HG02981 (cell line): Measurements from ENCODE around the gene ABCC1.

Experiments
- ATAC-seq: cut with Tn5 transposase; IDR thresholded peaks from one replicate; pipeline ENCODE4 v1.9.1; 2021; ENCODE audit warnings: mild to moderate bottlenecking, moderate library complexity; ENCODE audit not compliant: unreplicated experiment

The ABCC1 gene

DNA sequence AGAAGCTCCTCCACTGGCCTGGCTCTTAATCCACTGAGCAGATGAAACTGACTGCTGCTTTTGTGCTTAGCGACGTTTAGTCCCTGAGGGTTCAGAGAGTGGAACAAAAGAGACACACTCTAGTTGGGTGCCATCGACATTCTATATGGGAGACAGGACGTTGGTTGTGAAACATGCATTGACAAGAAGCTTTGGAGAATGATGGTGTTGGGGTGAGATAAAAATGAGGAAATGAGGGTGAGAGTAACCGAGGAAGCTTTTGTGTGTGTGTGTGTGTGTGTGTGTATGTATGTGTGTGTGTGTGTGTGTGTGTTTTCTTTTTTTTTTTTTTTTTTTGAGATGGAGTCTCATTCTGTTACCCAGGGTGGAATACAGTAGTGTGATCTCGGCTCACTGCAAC is 89.5 kb downstream of the ABCC1 start:
- no peak for ATAC-seq

DNA sequence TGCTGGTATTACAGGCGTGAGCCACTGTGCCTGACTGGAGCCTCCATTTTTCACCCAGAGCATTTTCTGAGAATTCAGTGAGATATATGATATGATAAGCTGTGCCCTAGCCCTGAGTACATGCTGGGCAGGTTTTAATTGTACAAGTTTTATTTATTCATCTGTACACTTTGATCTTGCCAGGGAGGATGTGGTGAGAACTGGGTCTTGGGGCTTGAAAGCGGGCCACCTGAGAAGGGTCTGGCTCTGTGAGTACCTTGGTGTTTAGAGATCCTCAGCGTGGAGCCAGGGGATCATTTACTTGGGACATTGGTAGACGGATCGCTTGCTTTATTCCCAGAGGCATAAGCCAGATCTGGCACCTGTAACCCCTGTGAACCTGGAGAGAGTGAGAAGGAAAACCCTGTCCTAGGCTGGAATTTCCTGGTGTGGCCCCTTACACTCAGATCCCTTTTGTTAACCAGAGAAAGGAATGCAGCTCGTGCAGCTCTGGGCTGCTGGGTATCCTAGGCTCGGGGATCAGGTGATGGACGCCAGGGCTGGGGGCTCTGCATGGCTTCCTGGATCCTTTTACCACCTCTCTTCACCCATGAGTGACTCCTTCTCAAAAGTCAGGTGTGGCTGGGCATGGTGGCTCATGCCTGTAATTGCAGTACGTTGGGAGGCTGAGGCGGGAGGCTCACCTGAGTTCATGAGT is 91.9 kb downstream of the ABCC1 start:
- ATAC-seq: no peak

DNA sequence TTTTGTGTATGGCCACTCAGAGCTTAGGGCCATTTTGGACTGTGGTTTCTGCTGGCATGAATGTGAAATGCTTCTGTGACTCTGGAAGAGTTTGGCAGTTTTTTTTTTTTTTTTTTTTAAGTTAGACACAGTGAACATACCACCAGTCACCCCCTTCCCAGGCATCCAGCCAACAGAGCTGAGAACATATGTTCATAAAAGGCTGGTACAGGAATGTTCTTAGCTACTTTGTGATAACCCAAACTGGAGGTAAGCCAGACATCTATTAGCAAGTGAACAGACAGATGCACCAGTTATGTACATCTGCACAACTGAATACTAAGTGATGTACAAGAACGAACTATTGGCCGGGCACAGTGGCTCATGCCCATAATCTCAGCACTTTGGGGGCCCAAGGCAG is 92.7 kb downstream of the ABCC1 start:
- ATAC-seq: no peak

DNA sequence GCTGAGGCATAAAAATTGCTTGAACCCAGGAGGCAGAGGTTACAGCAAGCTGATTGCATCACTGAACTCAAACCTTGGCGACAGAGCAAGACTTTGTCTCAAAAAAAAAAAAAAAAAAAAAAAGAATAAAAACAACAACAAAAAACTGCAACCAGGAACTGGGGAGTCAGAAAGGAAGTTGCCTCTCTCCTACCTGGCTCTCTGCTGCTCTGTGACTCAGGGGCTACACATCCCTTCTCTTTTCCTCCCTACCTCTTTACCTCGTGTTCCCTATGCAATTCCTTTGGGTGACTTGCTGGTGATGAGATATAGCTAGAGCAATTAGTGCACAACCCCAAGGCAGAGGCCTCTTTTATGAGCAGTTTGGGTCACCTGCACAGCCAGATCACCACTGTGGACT is 95.9 kb downstream of the ABCC1 start:
- ATAC-seq: no peak

DNA sequence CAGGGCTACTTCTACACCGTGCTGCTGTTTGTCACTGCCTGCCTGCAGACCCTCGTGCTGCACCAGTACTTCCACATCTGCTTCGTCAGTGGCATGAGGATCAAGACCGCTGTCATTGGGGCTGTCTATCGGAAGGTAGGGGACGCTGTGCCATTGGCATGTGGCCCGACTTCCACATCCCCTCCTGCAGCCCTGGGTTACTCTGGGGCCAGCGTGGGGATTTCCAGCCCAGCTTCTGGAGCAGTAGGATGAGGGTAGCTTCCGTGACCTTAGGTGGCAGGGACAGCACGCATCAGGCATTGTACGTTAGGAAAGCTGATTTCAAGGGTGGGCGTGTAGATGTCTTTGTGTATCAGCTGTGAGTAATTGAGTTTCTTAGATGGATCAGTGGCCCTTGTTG is 96.5 kb downstream of the ABCC1 start:
- ATAC-seq: no peak

DNA sequence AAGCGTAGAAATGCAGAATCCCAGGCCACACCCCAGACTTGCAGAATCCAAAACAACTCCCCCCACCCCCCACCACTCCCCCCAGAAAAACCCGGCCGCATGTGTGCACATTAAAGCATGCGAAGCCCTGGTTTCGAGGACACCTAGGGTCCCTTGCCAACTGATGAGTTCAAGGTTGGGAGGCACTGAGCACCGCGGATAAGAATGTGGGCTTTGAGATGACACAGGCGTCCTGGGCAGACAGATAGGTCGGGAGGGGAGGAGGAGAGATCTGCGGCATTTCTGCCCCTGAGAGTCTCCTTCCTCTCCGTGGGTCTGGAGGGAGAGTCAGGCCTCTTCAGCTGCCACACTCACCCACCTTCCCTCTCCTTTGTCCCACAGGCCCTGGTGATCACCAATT is 98.3 kb downstream of the ABCC1 start:
- ATAC-seq: no peak

DNA sequence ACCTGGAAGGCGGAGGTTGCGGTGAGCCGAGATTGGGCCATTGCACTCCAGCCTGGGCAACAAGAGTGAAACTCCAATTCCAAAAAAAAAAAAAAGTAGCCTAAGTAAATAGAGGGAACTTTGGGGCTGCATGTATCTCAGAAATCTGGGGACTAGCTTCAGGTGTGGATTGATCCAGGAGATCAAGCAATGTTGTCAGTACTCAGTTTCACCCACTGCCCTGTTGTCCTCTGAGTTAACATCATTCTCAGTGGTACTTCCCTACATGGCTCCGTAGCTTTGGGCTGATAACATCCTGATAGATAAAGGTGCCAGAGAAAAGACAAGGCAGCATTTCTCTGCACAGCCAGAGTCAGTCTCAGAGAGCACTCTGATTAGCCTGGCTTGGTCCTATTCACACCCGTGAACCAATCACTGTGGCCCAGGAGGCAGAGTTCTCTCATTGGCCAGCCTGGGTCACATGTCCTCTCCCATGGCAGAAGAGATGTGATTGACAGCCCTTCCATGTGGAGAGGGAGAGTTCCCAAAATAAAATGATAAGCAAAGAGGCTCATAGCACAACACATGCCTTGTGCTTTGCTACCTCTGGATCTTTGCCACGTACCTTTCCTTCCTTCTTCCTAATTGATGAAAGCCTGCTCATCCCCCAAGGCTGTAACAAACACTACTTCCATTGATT is 99.6 kb downstream of the ABCC1 start:
- ATAC-seq: no peak

DNA sequence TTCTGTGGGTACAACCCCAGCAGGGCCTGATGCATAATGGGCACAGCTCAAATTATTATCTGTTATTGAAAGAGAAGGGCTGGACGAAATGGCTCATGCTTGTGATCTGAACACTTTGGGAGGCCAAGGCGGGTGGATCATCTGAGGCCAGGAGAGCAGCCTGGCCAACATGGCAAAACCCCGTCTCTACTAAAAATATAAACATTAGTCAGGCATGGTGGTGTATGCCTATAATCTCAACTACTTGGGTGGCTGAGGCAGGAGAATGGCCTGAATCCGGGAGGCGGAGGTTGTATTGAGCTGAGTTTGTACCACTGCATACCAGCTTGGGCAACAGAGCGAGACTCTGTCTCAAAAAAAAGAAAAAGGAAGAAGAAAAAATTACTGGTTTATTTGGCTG is 100.7 kb downstream of the ABCC1 start:
- no peak for ATAC-seq

DNA sequence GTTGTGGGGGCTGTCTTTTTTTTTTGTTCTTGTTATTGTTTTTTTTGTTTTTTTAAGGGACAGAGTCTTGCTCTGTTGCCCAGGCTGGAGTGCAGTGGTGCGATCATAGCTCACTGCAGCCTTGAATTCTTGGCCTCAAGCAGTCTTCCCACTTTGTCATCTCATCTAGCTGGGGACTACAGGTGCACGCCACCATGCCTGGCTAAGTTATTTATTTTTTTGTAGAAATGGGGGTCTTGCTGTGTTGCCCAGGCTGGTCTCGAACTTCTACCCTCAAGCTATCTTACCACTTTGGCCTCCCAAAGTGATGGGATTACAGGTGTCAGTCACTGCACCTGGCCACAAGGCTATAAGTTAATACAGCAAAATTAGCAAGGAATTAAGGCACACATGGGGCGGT is 101.7 kb downstream of the ABCC1 start:
- no peak for ATAC-seq

DNA sequence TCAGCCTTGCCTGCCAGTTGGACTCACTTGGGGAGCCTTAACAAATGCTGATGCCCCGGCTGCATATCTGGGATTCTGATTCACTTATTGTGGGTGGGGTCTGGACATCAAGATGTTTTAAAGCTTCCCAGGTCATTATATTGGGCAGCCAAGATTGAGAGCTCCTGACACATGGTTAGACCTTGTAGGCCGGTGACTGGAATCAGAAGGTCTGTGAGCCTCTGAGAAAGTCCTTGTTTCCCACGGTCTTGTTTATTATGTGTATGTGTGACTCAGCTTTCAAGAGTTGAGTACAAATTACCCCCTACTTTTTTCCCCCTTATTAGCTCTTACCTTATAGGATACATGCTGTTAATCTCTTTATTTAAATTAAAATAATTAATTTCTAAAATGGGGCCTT is 103.5 kb downstream of the ABCC1 start:
- ATAC-seq: no peak

DNA sequence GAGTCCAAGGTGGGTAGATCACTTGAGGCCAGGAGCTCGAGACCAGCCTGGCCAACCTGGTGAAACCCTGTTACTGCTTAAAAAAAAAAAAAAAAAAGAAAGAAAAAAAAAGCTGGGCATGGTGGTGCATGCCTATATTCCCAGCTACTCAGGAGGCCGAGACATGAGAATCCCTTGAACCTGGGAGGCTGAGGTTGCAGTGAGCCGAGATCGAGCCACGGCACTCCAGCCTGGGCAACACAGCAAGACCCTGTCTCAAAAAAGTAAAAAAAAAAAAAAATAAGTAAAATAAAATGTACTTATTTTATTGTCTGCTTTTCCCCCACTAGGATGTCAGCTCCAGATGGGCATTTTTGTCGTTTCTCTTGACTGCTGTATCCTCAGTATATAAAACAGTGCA is 107.7 kb downstream of the ABCC1 start:
- ATAC-seq: no peak

DNA sequence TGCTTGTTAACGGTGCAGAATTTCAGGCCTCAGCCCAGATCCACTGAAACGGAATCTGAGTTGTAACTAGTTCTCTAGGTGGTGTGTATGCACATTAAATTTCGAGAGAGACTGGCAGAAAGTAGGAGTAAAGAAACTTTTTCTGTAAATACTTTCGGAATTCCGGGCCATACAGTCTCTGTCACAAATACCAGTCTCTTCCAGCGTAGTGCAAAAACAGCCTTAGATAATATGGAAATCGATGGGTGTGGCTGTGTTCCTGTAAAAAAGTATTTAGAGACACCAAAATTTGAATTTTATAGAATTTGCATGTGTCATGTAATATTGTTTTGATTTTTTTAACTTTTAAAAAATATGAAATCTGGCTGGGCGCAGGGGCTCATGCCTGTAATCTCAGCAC is 109.7 kb downstream of the ABCC1 start:
- no peak for ATAC-seq

DNA sequence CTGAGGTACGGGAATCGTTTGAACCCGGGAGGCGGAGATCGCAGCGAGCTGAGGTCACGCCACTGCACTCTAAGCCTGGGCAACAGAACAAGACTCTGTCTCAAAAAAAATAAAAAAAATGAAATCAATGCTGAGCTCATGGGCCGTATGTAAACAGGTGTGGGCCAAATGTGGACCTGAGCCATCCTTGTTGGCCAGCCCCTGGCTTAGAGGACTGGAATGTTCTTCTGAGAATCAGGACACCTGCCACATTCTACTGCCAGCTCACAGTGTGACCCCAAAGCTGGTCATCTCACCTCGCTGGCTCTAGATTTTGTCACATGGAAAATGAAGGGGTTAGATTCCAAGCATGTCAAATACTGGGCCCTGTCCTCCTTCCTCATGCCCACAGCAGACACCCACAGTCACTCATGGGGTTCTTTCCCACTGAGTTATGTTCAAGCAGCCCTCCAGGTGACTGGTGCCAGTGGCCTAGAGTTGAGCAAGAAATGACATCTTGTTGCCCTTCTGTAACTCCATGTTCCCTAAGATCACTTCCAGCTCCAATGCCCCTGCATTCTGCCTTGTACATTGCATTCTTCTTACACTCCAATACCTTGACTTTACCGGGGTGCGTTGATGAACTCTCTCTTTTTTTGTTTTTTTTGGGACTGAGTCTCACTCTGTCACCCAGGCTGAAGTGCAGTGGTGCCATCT is 110.6 kb downstream of the ABCC1 start:
- ATAC-seq: no peak

DNA sequence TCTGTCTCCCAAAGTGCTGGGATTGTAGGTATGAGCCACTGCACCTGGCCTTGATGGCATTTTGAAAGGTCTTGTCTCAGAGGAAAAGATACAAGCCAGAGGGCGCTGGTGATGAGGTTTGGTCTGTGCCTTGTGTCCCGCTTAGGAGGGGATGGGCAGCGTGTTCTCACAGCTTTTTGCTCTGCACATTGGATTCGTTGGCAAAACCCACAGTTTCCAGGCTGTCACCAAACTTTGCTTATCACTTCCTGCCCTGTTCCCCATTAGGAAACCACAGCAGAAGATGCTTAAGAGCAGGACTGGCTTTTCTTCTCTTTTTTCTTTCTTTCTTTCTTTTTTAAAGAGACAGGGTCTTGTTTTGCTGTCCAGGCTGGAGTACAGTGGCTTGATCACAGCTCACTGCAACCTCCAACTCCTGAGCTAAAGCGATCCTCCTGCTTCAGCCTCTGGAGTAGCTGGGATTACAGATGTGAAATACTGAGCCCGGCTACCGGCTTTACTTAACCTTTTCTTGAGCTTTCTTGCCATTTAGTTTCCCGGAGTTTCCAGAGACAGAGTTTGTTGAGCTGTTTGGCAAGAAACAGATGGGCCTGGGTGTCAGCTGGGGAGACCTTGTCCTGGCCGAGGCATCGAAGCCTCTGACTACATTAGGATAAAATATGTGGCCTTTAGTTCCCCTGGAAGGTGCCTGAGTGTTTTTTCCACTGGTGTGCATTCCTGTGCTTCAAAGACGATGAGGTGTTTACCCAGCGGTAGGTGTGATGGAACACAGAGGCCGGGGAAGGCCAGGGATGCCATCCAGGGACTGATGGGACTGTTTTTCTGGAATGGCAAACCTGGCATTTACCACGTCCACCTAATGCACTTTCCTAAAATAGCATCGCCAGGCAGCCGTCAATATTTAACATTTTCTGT is 112.9 kb downstream of the ABCC1 start:
- no peak for ATAC-seq

DNA sequence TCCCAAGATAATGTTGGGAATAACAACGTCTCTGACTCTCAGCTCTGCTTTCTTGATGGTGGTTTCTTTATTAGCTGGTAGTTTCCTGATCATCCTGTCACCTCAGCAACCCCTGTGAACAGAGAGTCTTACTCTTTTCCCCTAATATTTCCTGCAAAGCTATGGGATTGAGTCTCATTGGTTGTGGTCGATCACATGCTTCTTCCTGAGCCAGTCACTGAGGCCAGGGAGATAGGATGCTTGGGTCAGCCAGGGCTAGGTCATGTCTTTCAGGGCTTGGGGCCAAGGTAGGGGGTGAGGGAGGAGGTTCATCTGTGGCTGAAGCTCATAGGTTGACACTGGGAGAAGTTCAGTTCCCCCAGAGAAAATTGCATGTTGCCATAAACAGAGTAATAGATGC is 114.3 kb downstream of the ABCC1 start:
- ATAC-seq: no peak

DNA sequence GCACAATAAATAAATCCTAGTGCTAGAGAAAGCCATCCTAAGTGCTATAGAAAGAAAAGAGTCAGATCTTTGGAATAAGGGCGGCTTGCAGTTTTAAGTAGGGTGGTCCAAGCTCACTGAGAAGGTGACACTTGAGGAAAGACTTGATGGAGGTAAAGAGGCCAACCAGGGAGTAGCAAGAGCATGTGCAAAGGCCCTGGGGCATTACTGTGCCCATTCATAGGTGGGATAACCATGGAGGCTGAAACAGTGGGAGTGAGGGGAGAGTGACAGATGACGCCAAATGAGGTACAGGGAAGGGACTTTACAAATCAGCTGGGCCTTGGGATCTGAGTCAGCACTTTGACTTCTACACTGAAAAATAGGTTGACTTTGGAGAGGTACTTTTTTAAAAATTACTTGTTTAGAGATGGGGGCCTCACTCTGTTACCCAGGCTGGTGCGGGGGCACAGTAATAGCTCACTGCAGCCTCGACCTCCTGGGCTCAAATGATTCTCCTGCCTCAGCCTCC is 115.5 kb downstream of the ABCC1 start:
- no peak for ATAC-seq

DNA sequence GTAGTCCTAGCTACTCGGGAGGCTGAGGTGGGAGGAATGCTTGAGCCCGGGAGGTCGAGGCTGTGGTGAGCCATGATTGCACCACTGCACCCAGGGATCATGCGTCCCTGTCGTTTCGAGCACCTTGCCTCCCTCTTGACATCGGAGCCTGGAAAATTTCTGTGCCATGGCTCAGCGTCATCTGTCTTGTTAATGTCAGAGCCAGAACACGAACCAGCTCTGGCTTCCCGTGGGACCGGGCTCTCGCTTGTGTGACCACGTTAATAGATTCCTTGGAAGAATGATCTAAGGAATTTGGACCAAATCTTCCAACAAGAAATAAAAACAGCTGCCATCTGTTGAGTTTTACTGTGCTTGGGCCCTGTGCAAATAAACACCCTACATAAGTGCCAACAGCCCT is 117.7 kb downstream of the ABCC1 start:
- ATAC-seq: no peak

DNA sequence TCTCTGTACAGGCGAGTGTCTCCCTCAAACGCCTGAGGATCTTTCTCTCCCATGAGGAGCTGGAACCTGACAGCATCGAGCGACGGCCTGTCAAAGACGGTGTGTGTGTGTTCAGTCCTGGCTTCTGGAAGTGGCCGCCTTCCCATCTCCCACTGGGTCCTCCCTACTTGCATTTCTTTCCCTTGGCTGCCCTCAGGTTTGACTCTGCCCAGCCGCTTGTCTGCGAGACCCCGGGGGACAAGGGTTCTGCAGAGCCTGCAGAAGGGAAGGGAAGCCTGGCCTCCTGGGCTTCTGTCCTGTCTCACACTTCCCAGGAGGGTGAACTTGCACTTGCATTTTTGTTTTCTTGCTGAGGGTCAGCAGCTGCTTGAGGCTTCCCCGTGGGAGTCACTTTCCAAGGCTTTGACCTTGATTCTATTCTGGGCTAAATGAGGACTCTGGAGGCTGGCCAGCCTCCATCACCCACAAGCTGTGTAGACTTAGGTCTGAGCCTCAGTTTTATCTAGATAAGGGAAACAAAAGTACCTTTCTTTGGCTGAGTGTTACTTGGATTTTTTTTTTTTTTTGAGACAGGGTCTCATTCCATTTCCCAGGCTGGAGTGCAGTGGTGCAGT is 122.3 kb downstream of the ABCC1 start:
- no peak for ATAC-seq

DNA sequence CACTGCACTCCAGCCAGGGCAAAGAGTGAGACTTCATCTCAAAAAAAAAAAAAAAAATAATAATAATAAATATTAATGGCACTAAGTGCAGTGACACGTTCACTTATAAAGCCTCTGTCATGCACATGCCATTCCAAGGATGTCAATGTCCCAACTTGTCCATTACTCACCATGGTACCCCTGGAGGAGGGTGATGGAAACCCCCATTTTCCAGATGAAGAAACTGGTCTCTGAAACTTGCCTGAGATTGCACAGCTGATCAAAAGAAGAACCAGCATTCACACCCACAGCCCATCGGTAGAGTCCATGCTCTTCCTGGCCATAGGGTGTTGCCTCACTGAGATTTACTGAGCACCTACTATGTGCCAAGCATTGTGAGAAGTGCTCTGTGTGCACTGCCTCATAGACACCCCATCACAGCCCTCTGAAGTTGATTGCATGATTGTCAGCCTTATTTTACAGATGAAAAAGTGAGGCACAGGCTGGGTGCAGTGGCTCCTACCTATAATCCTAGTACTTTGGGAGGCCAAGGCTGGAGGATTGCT is 123.7 kb downstream of the ABCC1 start:
- no peak for ATAC-seq
